Prostate gland (tissue), 2 donors: Measurements from ENCODE around the gene IFNLR1.
A peak's percentile ranks its signal among the peaks of the same experiment; 100 is the strongest.

ENCODE experiments used
- POLR2A ChIP-seq: fragments of 450-650 bp; IDR thresholded peaks from one replicate; pipeline ENCODE4 v1.6.1; 2016; ENCODE audit warnings: antibody characterized with exemption, mild to moderate bottlenecking
- POLR2AphosphoS5 ChIP-seq: sonication (generic); formaldehyde crosslinking; IDR thresholded peaks from one replicate; pipeline ENCODE4 v1.6.1; 2017; ENCODE audit warnings: antibody characterized with exemption
- TF ChIP-seq, protein P1 (sequence below), 4 experiments: fragments of 200-600 bp in 2 of 4; fragments of 450-650 bp in 2 of 4; sonication (generic) in 2 of 4; IDR thresholded peaks; 1 replicate in 3 of 4; 2 replicates in 1 of 4; pipeline ENCODE4 v1.5.1; 2016 to 2019; ENCODE audit warnings: antibody characterized with exemption in 4 of 4, mild to moderate bottlenecking in 2 of 4, moderate library complexity in 2 of 4

GRCh38 chr1:24151175-24151533 is 35.9 kb downstream of the IFNLR1 start:
- TF ChIP-seq POLR2AphosphoS5 (peak; percentile 56), POLR2A (no peak)
- TF ChIP-seq, protein P1, sequence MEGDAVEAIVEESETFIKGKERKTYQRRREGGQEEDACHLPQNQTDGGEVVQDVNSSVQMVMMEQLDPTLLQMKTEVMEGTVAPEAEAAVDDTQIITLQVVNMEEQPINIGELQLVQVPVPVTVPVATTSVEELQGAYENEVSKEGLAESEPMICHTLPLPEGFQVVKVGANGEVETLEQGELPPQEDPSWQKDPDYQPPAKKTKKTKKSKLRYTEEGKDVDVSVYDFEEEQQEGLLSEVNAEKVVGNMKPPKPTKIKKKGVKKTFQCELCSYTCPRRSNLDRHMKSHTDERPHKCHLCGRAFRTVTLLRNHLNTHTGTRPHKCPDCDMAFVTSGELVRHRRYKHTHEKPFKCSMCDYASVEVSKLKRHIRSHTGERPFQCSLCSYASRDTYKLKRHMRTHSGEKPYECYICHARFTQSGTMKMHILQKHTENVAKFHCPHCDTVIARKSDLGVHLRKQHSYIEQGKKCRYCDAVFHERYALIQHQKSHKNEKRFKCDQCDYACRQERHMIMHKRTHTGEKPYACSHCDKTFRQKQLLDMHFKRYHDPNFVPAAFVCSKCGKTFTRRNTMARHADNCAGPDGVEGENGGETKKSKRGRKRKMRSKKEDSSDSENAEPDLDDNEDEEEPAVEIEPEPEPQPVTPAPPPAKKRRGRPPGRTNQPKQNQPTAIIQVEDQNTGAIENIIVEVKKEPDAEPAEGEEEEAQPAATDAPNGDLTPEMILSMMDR (IDR thresholded peaks at IDR 0.05): no peak
